Occipital lobe (tissue), 2 donors: Measurements from ENCODE around the gene TEC. TPM values are rescaled to one million over a fixed set of nuclear protein-coding genes. Genes with fewer than 3 reads are reported as not detected.
A peak's percentile ranks its signal among the peaks of the same experiment; 100 is the strongest.
"Not testable (repeated sequence)": the region's sequence is repeated elsewhere in the genome, so short reads cannot be mapped to it uniquely, and the experiment has no call there.

Source experiments
- DNase-seq: peaks from one replicate; lab custom pipeline; 2025; lab: John Stamatoyannopoulos, UW
- total RNA-seq: library from RNA; depleted of rRNA; stranded (reverse); fragments of >200 nt; gene quantifications from one replicate; pipeline ENCODE4 v1.2.3, GENCODE V29; 2014

Gene TEC
- total RNA-seq, 1 donor from 2014 or later = 5.5 TPM

DNA sequence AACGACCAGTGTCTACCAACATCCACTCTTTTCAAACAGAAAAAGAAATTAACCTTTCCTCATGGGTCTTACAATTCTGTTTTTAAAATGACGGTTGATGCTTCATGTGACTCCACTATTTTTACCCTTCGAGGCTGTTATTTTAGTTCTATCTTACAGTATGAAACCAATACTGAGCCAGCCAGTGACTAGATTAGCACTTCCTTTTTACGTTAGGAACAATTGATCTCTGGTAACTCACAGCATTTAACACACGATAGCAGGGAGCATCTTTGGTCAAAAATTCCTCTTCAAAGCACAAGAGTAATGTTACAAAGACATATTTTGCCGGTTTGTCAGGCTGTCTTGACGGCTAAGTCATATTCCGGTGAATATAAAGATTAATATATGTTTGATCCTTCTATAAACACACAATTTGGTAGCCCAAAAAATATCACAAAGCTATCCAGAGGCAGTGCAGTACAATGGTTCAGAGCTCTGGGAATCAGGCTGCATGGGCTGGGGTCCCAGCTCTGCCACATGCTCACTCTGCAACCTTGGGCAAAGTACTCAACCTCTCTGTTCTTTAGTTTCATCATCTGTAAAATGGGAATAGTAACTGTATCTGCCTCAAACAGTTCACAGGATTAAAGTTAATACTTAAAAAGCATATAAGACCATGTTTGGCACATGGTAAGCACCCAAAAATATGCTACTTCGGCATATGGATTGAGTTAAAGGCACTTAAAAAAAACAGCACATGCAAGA lies 72.7 kb downstream of the TEC start:
- no peak for DNase-seq

DNA sequence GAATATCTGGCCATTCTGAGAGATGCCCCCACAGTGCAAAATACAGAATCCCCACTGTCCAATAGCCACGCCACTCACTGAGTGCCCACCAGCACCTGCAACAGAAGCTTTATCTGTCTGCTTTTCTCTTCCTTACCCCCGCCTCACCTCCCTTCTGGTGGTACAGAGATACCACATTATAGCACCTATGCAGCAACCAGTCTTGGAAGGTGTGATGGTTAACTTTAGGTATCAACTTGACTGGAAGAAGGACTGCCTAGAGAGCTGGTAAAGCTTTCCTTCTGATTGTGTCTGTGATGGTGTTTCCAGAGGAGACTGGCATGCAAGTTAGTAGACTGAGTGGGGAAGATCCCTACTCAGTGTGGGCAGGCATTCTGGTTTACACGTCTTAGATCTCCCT lies 73.8 kb downstream of the TEC start:
- DNase-seq = no peak

DNA sequence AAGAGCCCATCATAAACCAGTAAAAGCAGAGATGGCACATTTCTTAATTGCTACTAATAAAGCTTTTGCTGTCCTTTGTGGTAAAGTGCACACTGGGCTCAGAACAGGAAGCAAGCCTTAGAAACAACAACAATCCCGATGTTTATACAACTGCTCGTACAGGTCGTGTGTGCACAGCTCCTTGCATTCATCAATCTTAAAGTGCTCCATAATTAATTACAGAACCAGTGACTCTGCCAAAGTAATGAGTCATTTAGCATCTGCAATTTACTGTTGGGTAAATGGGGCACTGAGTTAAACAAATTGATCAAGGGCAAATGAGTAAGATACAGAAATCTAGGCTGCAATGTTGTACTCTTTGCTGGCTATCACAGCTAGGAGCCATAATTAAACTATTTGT lies 74.3 kb downstream of the TEC start:
- DNase-seq = no peak

DNA sequence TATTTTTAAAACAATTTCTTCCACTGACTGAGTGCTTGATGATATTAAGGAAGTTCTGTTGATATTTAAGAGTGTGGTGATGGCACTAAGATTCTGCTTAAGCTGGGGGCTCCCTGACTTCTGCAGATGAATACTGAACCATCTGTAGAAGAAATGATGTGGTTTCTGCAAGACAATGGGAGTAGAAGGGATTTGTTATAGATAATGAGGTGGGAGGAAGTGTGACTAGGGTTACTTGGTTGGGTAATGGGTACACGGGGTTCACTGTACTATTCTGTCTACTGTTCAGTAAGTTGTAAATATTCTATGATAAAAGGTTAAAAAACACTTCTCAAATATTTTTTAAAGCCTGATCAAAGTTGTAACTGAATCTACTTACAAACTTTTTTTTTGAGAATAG lies 74.7 kb downstream of the TEC start:
- no peak for DNase-seq

DNA sequence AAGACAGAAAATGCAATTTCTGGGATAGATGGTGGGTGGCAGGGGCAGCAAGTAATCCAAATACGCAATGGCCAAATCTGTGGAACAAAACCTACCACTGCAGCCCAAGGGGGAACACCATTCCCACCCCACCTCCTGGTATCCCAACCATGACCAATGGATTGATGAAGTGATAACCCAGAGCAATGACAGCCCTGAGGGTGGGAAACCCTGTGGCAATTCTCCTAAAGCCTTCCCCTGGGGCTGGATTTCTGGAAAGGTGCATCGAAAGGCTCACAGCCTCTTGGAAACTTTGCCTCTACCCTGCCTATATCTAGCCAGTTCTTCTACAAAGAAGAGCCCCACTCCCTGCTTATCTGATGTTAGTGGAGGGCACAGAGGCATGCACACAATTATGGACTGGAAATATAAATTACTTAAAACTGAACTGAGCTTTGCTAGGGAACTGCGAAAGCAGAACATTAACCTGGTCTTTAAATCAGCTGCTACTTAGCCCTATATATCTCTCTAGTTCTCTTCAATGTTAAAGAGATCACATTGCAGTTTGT lies 75.6 kb downstream of the TEC start:
- DNase-seq = no peak

DNA sequence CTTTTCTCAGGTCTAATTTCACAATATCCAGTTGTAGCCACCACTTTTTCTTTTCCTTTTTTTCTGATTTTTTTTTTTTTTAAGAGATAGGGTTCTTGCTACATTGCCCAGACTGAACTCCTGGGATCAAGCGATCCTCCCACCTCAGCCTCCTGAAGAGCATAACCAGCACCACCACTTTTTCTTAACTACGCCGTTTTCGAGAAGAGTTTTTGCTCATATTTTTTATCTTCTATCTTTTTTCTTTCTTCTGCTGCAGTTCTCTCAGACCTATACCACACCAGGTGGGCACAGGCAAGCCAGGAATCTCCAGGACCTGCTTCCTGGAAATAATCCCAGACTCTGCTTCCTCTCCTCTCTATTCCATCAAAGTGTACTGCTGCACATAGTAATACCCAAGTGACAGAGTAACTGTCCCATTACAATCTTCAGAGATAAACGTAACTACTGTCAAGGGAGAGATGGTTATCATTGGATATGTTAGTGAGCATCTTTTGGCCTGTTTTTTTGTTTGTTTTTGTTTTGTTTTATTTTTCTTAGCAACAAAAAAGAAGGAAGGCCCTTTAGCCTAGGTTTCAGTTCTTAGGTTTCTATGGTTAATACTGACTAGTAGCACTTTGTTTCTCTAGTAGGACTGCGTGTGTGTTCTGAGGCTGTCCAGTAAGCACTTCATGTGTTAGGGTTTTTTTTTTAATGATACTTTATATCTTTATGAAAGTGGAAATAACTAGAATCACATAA lies 76.4 kb downstream of the TEC start:
- DNase-seq = no peak

DNA sequence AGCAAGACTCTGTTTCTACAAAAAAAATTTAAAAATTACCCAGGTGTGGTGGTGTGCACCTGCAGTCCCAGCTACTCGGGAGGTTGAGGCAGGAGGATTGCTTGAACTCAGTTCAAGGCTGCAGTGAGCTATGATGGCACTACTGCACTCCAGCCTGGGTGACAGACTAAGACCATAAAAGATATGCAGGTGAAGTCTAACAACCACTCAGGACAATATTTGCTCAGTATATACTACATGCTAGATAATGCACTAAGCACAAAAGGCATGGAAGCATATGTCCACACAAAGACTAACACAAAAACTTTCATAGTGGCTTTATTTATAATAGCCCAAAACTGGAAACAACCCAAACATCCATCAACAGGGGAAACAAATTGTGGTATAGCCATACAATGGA lies 77.9 kb downstream of the TEC start:
- no peak for DNase-seq

DNA sequence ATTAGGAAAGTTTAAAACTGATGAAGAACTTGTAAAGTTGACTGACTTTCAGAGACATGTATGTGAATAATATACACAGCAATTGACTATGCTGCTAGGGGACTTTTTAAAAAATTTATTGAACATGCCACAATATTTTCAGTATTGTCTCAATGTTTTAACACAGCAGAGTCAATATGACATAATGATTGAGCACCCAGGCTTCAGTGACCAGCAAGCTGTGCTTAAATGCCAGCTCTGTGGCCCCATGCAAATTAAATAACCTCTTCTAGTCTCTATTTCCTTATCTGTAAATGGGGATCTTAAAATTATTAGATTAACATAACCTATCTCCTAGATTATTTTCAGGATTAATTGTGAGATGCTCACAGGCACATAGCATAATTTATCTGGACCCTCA lies 78.8 kb downstream of the TEC start:
- DNase-seq = no peak

DNA sequence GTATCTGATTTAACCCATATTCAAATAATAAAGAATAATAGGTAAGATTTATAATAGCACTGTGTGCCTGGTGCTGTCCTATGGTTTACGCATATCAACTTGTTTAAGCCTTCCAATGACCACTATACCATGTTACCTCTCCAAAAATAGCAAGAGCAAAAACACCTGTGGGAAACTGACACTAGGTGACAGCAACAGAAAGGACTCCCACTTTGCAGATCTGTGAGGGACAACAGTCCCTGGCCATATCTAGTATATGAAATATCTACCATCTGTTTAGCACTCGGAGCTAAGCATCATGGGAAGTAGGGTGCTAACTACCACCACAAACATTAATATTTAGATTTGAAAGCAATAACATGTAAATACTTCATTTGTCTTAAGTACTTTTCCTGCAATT lies 79.9 kb downstream of the TEC start:
- DNase-seq = no peak

DNA sequence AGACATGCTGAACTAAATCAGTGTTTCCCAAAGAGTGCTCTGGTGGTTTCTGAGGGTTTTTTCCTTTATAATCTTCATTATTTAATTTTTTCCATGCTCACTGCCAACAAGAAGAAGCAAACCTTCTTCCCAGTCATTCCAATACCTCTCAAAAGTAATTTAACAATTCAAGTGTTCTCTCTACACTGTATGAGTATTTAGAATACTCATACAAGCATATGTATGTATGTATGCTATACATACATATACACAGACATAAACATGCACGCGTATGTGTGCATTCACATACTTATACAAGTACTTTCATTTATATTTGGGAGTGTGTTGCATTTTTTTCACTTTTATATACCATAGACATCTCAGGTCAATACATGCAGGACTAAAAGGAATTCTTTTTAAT lies 81.2 kb downstream of the TEC start:
- no peak for DNase-seq

DNA sequence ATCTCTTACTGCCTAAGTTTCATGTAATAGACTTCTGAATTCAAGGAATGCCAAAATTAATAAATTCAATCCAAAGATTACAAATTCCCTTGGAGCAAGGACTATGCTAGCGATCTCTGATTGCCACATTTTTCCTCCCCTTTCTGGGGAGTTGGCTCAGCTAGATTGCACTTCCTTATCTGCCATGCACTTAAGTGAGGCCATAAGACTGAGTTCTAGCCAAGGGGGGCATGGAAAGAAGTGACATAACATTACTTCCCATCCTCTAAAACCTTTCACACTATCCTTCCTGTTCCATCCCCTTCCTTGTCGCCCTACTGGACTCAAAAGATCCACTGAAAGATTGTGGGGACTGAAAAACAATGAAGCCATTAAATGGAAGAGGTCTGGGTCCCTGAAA lies 81.8 kb downstream of the TEC start:
- DNase-seq = no peak

DNA sequence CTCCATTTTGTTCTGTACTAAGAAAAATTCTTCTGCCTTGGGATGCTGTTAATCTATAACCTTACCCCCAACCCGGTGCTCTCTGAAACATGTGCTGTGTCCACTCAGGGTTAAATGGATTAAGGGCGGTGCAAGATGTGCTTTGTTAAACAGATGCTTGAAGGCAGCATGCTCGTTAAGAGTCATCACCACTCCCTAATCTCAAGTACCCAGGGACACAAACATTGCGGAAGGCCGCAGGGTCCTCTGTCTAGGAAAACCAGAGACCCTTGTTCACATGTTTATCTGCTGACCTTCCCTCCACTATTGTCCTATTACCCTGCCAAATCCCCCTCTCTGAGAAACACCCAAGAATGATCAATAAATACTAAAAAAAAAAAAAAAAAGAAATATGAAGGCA lies 82.6 kb downstream of the TEC start:
- DNase-seq = not testable (repeated sequence)

DNA sequence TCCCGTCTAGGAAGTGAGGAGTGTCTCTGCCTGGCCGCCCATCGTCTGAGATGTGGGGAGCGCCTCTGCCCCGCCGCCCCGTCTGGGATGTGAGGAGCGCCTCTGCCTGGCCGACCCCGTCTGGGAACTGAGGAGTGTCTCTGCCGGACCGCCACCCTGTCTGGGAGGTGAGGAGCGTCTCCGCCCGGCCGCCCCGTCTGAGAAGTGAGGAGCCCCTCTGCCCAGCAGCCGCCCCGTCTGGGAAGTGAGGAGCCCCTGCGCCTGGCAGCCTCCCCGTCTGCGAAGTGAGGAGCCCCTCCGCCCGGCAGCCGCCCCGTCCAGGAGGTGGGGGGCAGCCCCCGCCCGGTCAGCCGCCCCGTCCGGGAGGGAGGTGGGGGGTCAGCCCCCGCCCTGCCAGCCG lies 83.2 kb downstream of the TEC start:
- not testable (repeated sequence) for DNase-seq

DNA sequence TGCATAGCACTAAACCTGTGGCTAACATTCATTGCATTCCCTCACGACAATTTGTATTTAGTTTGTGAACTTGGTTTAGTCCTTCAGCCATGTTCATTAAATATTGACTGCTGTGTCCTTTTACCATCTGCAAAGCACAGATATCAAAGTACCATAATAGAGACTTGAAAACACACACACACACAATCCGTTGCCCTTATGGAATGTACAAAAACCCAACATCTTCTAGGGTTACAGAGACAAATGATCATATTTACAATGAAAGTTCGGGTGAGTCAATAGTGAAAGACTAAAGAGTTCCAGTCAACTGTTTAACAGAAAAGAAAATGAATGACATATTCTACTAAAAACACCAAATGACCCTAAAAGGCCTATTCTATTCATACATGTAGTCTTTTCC lies 84.8 kb downstream of the TEC start:
- DNase-seq = no peak

DNA sequence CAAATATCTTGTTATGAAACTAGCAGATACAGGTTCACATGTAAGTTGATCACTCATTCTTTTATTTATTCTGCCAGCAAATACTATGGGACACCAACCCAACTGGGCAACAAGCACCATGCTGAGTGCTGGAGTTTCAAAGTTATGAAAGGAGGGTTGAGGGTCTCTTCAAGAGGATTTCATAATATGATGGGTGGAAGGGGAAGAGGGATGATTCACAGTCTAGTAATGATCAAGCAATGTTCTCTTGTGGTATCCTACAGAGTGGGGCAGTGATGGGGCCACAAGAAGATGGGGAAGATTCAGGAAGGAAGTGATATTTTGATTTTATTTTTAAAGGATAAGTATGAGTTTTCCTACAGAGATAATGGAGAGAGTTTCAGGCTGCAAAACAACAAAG lies 89.4 kb downstream of the TEC start:
- DNase-seq = no peak

DNA sequence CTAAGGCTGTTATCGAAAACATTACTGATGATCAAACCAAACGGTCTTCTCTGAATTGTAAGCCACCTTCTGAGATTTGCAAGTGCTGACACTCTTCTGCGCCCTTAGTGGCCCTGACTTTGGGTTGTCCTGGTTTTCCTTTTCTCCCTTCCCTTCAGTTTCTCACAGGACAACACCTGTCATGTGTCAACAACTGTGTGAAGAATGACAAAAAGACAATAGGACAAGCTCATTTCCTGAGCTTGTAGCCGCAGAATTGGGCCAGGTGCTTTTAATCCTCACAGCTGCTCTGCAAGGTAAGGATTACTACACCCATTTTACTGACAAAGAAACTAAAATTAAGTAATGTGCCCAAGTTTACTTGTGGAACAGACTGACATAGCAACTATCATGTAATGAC lies 90.7 kb downstream of the TEC start:
- no peak for DNase-seq

DNA sequence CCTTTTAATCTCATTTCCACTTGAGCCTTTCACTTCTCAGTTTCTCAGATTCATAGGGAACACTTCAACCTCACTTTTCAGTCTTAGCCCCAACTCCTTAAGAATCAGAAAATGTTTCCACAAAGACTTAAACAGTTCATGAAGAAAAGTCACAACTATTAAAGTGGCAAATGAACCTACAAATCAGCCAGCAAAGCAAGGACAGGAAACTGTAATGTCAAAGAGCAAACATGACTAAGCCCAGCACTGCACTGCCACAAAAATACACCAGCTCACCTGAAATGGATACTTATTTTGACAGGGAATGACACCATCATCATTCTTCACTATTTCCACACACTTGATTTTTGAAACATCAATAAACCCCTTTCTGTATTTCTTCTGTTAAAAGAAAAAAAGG lies 93.8 kb downstream of the TEC start:
- DNase-seq = no peak

DNA sequence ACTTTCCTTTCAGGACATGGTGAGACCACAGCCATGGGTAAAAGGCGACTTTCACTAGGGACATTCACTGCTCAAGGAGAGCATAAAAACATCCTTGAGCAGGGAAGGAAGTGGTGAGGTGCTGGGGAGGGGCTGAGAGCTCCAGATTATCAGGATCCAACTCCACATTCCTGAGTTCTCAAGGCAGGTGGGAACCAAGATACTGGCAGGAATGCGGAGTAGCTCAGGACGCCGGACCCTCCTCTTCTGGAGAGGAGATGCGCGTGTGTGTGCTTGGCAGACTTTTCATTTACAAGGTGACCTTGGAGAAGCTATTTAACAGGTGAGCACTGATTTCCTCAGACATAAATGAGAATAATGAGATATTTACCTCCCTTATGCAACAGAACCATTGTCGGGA lies 94.3 kb downstream of the TEC start:
- no peak for DNase-seq

DNA sequence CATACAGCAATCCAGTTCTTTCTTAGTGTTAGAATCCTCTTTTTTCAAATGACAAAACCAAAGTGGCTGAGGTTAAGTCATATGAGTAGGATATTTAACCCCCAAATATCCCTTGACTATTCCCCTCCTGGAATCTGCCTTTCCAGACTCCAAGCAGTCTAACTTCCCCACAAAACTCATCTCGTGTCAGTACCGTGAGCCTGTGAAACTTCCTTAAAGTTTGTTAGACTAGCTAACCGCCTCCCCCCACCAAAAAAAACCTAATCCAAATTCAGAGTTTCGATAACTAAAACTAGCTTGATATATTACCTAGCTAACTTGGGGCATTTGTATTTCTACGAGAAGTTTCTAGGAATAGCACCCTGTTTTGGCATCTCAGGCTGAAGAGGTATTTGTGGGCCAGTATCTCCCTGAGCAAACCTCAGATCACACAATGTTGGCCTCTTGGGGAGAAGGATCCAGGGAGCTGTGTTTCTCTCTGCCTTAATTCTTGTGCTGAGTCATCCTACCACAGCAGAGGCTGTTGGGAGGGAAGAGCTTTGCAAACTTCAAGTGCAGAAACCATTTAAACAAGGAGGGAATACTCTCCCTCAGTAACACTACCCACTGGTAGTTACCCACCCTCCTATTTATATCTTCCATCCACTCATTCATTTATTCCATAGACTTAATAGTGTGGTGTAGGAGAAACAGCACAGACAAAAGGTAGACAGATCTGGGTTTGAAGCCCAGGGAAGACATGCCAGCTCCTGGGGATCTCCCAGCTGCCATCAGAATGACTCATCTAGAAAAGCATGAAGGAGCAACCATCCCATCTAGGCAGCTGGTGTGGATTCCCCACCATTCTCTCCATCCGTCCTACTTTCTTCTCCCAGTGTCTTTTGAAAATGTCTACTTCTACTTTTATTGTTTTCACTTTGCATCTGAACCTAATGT lies 96.3 kb downstream of the TEC start:
- DNase-seq = peak; percentile 12

DNA sequence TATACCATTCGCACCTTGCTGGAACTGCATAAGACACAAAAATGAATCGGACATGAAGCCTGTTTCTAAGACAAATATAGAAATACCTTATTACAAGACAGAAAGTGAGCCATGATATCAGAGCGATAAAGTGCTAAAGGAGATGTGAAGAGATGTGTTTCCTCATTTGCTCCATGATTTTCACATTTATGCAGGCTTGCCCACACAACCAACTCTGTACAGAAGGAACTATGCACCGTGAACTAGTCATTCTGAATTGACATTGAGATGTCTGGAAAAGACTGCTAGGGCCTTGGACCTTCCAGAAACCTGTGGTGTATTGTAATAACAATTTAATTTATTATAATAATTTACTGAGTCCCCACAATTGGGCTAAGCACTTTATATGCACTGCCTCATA lies 97.0 kb downstream of the TEC start:
- DNase-seq = no peak

DNA sequence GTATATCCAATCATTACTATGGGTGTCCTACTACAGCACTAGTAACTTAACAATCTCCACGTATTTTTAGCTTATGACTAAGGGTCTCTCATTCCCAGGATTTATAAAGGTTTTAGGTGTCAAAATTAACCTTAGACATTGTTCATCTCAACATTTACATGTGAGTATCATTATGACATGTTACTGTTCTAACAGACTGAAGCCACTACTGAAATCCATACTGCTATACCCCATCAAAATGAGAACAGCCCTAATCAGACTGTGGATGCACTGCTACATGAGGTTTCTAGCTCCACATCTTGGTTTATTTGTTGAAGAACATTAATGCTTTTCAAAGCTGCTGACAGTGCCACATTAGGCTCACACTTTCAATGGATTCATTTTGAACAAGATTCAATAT lies 100.0 kb downstream of the TEC start:
- no peak for DNase-seq
